GM23248 (cell line): Measurements from ENCODE around the gene DHX58. TPM values are rescaled to one million over a fixed set of nuclear protein-coding genes. Genes with fewer than 3 reads are reported as not detected.

Experiments used
- DNase-seq: peaks from one replicate; pipeline ENCODE4 v3.0.0-alpha.2; 2015
- H2AFZ ChIP-seq: fragments of 200-600 bp; sonication (generic); 2 replicates; pipeline ENCODE4 v1.6.1; 2016; ENCODE audit warnings: antibody characterized with exemption
- H3F3A ChIP-seq: fragments of 200-600 bp; sonication (generic); 2 replicates; pipeline ENCODE4 v1.6.1; 2016; ENCODE audit warnings: mild to moderate bottlenecking, antibody characterized with exemption, mixed run types; ENCODE audit not compliant: insufficient read depth
- H3K27ac ChIP-seq: fragments of 200-600 bp; sonication (generic); 2 replicates; pipeline ENCODE4 v1.5.1; 2016; ENCODE audit warnings: mild to moderate bottlenecking
- H3K27me3 ChIP-seq: fragments of 200-600 bp; sonication (generic); replicated peaks from 2 replicates; pipeline ENCODE4 v1.6.1; 2016; ENCODE audit warnings: mild to moderate bottlenecking; ENCODE audit not compliant: insufficient read depth
- H3K36me3 ChIP-seq: fragments of 200-600 bp; sonication (generic); 2 replicates; pipeline ENCODE4 v1.6.1; 2016; ENCODE audit warnings: low read depth, mild to moderate bottlenecking
- H3K4me1 ChIP-seq: fragments of 200-600 bp; sonication (generic); 2 replicates; pipeline ENCODE4 v1.6.1; 2016; ENCODE audit warnings: mild to moderate bottlenecking; ENCODE audit not compliant: insufficient read depth
- H3K4me2 ChIP-seq: fragments of 200-600 bp; sonication (generic); one replicate; pipeline ENCODE4 v1.6.1; 2016; ENCODE audit warnings: mild to moderate bottlenecking; ENCODE audit not compliant: unreplicated experiment
- H3K4me3 ChIP-seq: fragments of 200-600 bp; sonication (generic); 2 replicates; pipeline ENCODE4 v1.5.1; 2016; ENCODE audit warnings: mild to moderate bottlenecking
- H3K79me2 ChIP-seq: fragments of 200-600 bp; sonication (generic); 2 replicates; pipeline ENCODE4 v1.6.1; 2016; ENCODE audit warnings: mild to moderate bottlenecking; ENCODE audit not compliant: insufficient read depth
- H3K9ac ChIP-seq: fragments of 200-600 bp; sonication (generic); 2 replicates; pipeline ENCODE4 v1.6.1; 2016; ENCODE audit warnings: mild to moderate bottlenecking
- H3K9me2 ChIP-seq: fragments of 200-600 bp; sonication (generic); 2 replicates; pipeline ENCODE4 v1.6.1; 2016; ENCODE audit warnings: mixed run types, mild to moderate bottlenecking, moderate library complexity; ENCODE audit not compliant: insufficient read depth
- H3K9me3 ChIP-seq: fragments of 200-600 bp; sonication (generic); one replicate; pipeline ENCODE4 v1.6.1; 2017; ENCODE audit warnings: low read depth
- H4K20me1 ChIP-seq: fragments of 200-600 bp; sonication (generic); 2 replicates; pipeline ENCODE4 v1.6.0; 2016; ENCODE audit not compliant: insufficient read depth
- EZH2 ChIP-seq: fragments of 200-600 bp; sonication (generic); IDR thresholded peaks from 2 replicates; pipeline ENCODE4 v1.6.1; 2018; ENCODE audit warnings: antibody characterized with exemption, mild to moderate bottlenecking; ENCODE audit not compliant: insufficient read depth, poor library complexity, severe bottlenecking
- EZH2phosphoT487 ChIP-seq: fragments of 200-600 bp; sonication (generic); IDR thresholded peaks from 2 replicates; pipeline ENCODE4 v1.6.1; 2018; ENCODE audit warnings: antibody characterized with exemption, moderate library complexity, mild to moderate bottlenecking, low read depth; ENCODE audit not compliant: insufficient read depth
- WGBS, 2 experiments: methylation state at CpG; one replicate each; pipeline ENCODE4 v1.1.6; 2015 to 2017; ENCODE audit warnings: low lambda C conversion rate in 2 of 2, low coverage in 1 of 2; ENCODE audit errors: missing lambda C conversion rate in 2 of 2; 5-methylcytosine and 5-hydroxymethylcytosine counted together
- in situ Hi-C: fragments of 300-500 bp; cut with MboI; formaldehyde crosslinking; loops from 2 replicates; pipeline ENCODE4 v1.15.0; 2020
- polyA plus RNA-seq: library from polyadenylated mRNA; unstranded; fragments of >200 nt; fragmentation: Nextera tagmentation; extraction: Ambion mirVana; gene quantifications from 2 replicates; pipeline ENCODE4 v1.2.1, GENCODE V29; 2016
- total RNA-seq: library from RNA; depleted of rRNA; stranded (reverse); fragments of >200 nt; shearing (Covaris generic); gene quantifications from 2 replicates; pipeline ENCODE4 v1.2.3, GENCODE V29; 2014

DHX58 gene
- total and polyA plus RNA-seq, 2 experiments from 2014 or later, result 2.0 to 2.5 TPM

- no peaks in the 10 kb centered on the region for H4K20me1 ChIP-seq
- H3K27ac ChIP-seq, result no peak overlapping the region
- in situ Hi-C loops, result no loop called here
- H3K9me2 ChIP-seq, result no peaks in the 10 kb centered on the region
- H3K4me3 ChIP-seq, result no peak overlapping the region
- H3K4me2 ChIP-seq, result no peak overlapping the region
- no peaks in the 10 kb centered on the region for H3K4me1 ChIP-seq
- H3K9me3 ChIP-seq, result no peaks in the 10 kb centered on the region
- no peak for TF ChIP-seq EZH2phosphoT487
- no peak for TF ChIP-seq EZH2
- H3K36me3 ChIP-seq, result no peaks in the 10 kb centered on the region
- no peak overlapping the region for H3K9ac ChIP-seq
- no peaks in the 10 kb centered on the region for H3F3A ChIP-seq
- no peaks in the 10 kb centered on the region for H3K27me3 ChIP-seq
- H2AFZ ChIP-seq, result no peak overlapping the region
- DNase-seq, result no peak
- H3K79me2 ChIP-seq, result no peaks in the 10 kb centered on the region
- 79 to 92% methylated on average over 2 of the region's 2 CpGs for WGBS, 2 experiments
Measured at GRCh38 chr17:42065201-42065600, 47.3 kb downstream of the DHX58 start.

GRCh38 chr17:42062681-42063080, 49.8 kb downstream of the DHX58 start:
- no peak overlapping the region for H3K9ac ChIP-seq
- no peaks in the 10 kb centered on the region for H3K36me3 ChIP-seq
- 64 to 72% methylated on average over 14 of the region's 14 CpGs for WGBS, 2 experiments
- H3K27ac ChIP-seq, result no peak overlapping the region
- no peaks in the 10 kb centered on the region for H3K4me1 ChIP-seq
- no peak overlapping the region for H3K4me2 ChIP-seq
- H3K27me3 ChIP-seq, result no peaks in the 10 kb centered on the region
- H3K79me2 ChIP-seq, result no peaks in the 10 kb centered on the region
- in situ Hi-C loops, result no loop called here
- no peaks in the 10 kb centered on the region for H4K20me1 ChIP-seq
- no peaks in the 10 kb centered on the region for H3K9me3 ChIP-seq
- no peaks in the 10 kb centered on the region for H3F3A ChIP-seq
- no peak for DNase-seq
- H3K9me2 ChIP-seq, result no peaks in the 10 kb centered on the region
- no peak overlapping the region for H2AFZ ChIP-seq
- no peak overlapping the region for H3K4me3 ChIP-seq
- no peak for TF ChIP-seq EZH2phosphoT487
- TF ChIP-seq EZH2, result no peak

GRCh38 chr17:42061646-42062487, 50.6 kb downstream of the DHX58 start:
- Histone ChIP-seq H3K27me3 (no peaks in the 10 kb centered on the region), H3K9me3 (no peaks in the 10 kb centered on the region), H3K4me3 (no peak overlapping the region), H3F3A (no peaks in the 10 kb centered on the region), H4K20me1 (no peaks in the 10 kb centered on the region), H3K79me2 (no peaks in the 10 kb centered on the region), H2AFZ (no peak overlapping the region), H3K27ac (no peak overlapping the region), H3K36me3 (no peaks in the 10 kb centered on the region), H3K9ac (no peak overlapping the region), H3K4me2 (no peak overlapping the region), H3K9me2 (no peaks in the 10 kb centered on the region), H3K4me1 (no peaks in the 10 kb centered on the region)
- WGBS, 2 experiments, result 44 to 47% methylated on average over 5 of the region's 5 CpGs
- DNase-seq, result no peak
- in situ Hi-C loops, result no loop called here
- TF ChIP-seq EZH2phosphoT487, result no peak
- no peak for TF ChIP-seq EZH2

GRCh38 chr17:42060231-42060630, 52.3 kb downstream of the DHX58 start:
- Histone ChIP-seq H3K9ac (no peak overlapping the region), H3K9me2 (no peaks in the 10 kb centered on the region), H2AFZ (no peak overlapping the region), H3K9me3 (no peaks in the 10 kb centered on the region), H3K4me3 (no peak overlapping the region), H3K27me3 (peaks cover 1% of the 10 kb centered on the region; the same call in 1 of the 2 replicates), H3K4me1 (no peaks in the 10 kb centered on the region), H3K4me2 (no peak overlapping the region), H3K36me3 (no peaks in the 10 kb centered on the region), H3K27ac (no peak overlapping the region), H3F3A (no peaks in the 10 kb centered on the region), H3K79me2 (no peaks in the 10 kb centered on the region), H4K20me1 (no peaks in the 10 kb centered on the region)
- in situ Hi-C loops, result no loop called here
- 37 to 57% methylated on average over 3 to 4 of the region's 4 CpGs for WGBS, 2 experiments
- no peak for DNase-seq
- TF ChIP-seq EZH2phosphoT487 (no peak), EZH2 (no peak)
